ENCODE data around the gene UNC119B.

UNC119B gene

GRCh38 chr12:120740871-120741270, 30.6 kb downstream of the UNC119B start:
- intact Hi-C loops (cut with DNase I; ENCODE audit: low total_unique reads) = no loop called here
- H3K36me3 ChIP-seq = peaks cover 0 to 34% (median 16%) of the 10 kb centered on the region in 3 donors
- H3K4me1 ChIP-seq = no peaks in the 10 kb centered on the region
- DNase-seq = no peak
- H3K4me3 ChIP-seq = no peak overlapping the region
- H3K27ac ChIP-seq = no peak overlapping the region
- H3K27me3 ChIP-seq = no peaks in the 10 kb centered on the region
- TF ChIP-seq CTCF (IDR thresholded peaks at IDR 0.05) = no peak
- no peaks in the 10 kb centered on the region for H3K9me3 ChIP-seq

- no peaks in the 10 kb centered on the region for H3K9me3 ChIP-seq
- no peak for TF ChIP-seq CTCF (IDR thresholded peaks at IDR 0.05)
- no peaks in the 10 kb centered on the region for H3K27me3 ChIP-seq
- no peak for DNase-seq
- H3K27ac ChIP-seq = no peak overlapping the region
- no peak overlapping the region for H3K4me3 ChIP-seq
- H3K36me3 ChIP-seq = peaks cover 0 to 32% (median 16%) of the 10 kb centered on the region in 3 donors
- intact Hi-C loops (cut with DNase I; ENCODE audit: low total_unique reads) = no loop called here
- H3K4me1 ChIP-seq = no peaks in the 10 kb centered on the region
These were observed 31.5 kb downstream of the UNC119B start for GRCh38 chr12:120741476-120742421.

GRCh38 chr12:120744922-120745493, 34.8 kb downstream of the UNC119B start:
- intact Hi-C loops (cut with DNase I; ENCODE audit: low total_unique reads) = no loop called here
- H3K27ac ChIP-seq = no peak overlapping the region
- no peaks in the 10 kb centered on the region for H3K9me3 ChIP-seq
- no peaks in the 10 kb centered on the region for H3K36me3 ChIP-seq
- no peak for DNase-seq
- no peaks in the 10 kb centered on the region for H3K4me1 ChIP-seq
- no peak overlapping the region for H3K4me3 ChIP-seq
- H3K27me3 ChIP-seq = no peaks in the 10 kb centered on the region
- TF ChIP-seq CTCF (IDR thresholded peaks at IDR 0.05) = no peak

GRCh38 chr12:120748242-120748641, 38.0 kb downstream of the UNC119B start:
- Histone ChIP-seq H3K4me1 (no peaks in the 10 kb centered on the region), H3K4me3 (no peak overlapping the region), H3K27me3 (no peaks in the 10 kb centered on the region), H3K9me3 (no peaks in the 10 kb centered on the region), H3K27ac (no peak overlapping the region), H3K36me3 (no peaks in the 10 kb centered on the region)
- no peak for TF ChIP-seq CTCF (IDR thresholded peaks at IDR 0.05)
- intact Hi-C loops (cut with DNase I; ENCODE audit: low total_unique reads) = no loop called here
- DNase-seq = no peak

GRCh38 chr12:120749256-120749655, 39.0 kb downstream of the UNC119B start:
- TF ChIP-seq CTCF (IDR thresholded peaks at IDR 0.05) = no peak
- DNase-seq = no peak
- no peaks in the 10 kb centered on the region for H3K27me3 ChIP-seq
- H3K4me3 ChIP-seq = no peak overlapping the region
- no peaks in the 10 kb centered on the region for H3K9me3 ChIP-seq
- no peak overlapping the region for H3K27ac ChIP-seq
- H3K36me3 ChIP-seq = no peaks in the 10 kb centered on the region
- intact Hi-C loops (cut with DNase I; ENCODE audit: low total_unique reads) = no loop called here
- H3K4me1 ChIP-seq = no peaks in the 10 kb centered on the region
